Measurements from ENCODE around the gene SS18L1.

SS18L1 gene

DNA sequence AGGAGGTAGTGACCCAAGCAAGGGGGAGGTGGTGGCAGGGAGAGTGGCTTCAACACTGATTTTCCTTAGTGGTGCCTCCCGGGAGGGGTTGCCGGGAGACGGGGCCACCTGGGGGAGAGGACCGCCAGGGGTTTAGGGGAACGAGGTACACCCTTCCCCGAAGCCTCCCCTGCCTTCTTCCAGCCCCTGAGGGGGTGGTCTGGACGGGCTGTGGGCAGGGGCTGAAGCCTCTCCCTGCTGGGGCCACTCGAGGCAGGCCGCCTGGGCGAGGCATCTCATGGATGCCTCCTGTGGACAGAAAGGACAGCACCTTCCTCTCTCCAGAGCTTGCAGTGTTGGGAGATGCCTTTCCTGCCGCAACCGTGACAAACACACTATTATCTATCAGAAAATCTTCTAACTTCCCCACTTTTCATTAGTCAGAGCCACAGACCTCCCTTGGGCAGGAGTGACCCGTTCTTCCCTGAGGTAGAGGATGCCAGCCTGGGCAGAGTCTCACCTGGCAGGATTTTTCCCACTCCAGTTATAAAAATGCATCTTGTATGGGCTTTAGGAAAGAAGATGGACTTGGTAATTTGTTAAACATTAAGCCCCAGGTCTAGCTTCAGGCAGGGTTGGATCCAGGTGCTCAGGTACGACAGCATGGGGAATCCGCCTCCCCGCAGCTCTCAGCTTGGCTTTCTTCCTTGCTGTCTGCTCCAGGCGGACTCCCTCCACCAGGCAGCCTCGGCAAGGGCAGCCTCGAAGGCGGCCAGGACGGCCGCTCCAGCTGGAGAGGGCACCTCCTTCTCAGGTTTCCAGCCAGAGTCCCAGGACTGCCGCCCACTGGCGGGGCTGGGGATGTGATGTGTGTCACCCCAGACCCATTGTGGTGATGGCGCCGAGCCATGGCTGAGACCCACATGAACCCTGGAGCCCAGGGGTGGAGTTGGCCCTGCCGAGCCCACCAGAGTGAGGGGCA lies 65.5 kb downstream of the SS18L1 start:
- in situ Hi-C loops (cut with HindIII; ENCODE audit: low sequenced_read_pairs): no loop called here

DNA sequence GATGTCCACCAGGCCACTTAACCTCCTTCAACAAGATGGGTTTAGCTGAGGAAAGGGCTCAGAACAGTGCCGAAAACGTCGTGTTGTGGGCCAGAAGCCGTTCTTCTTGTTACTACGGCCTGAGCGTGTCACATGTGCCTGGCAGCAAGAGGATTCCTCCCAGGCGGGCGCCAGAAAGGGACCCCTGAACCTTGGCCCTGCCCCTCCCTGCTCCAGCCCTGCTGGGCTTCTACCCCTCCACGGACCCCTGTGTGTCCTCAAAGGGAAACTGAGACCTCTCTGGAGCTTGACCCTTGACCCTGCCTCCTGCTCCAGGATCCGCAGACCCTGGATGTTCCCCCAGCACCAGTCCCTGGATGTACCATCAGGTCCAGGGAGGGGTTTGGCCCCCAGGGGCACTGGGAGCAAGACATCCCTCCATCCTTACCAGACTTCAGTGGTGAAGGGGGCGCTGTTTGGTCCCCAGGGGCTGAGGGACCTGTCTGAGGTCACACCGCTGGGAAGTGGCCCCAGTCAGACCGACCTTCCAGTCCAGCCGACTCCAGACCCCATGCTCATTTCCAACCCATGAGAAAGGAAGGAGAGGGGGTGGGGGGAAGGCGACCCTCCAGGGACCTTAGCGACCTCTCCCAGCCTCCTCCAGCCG lies 66.4 kb downstream of the SS18L1 start:
- in situ Hi-C loops (cut with HindIII; ENCODE audit: low sequenced_read_pairs): no loop called here

DNA sequence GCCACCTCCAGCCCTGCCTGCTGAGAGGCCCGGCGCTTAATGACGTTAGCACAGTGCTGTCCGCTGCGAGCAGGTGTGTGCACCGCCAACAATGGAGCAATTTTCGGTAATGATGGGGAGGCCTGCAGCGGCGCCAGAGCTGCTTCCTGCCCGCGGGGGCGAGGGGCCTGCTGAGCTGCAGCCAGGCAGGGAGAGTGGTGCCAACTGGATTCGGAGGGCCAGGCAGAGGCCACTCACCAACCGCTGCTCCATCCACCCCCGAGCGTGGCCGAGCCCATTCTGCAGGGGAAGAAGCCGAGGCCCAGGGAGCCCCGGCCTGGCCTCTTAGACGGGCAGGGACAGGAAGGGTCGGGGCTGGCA lies 66.9 kb downstream of the SS18L1 start:
- in situ Hi-C loops (cut with HindIII; ENCODE audit: low sequenced_read_pairs): no loop called here

DNA sequence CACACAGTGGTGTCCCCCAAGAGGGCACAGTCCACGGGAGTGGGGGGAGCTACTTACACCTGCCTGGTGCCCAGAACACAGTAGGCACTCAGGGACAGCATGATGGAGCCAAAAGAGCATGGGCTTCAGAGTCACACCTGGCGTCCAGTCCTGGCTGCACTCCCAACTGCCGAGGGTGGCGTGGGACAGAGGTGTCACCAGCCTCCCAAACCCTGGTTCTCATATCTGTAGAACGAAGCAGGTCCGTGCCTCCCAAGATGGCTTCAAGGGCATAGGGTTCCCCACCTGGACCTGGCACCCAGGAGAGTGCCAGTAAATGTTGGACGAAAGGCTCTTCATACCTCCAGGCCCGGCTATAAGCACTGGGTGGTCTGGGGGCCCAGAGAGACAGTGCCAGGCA lies 67.6 kb downstream of the SS18L1 start:
- in situ Hi-C loops (cut with HindIII; ENCODE audit: low sequenced_read_pairs): no loop called here

DNA sequence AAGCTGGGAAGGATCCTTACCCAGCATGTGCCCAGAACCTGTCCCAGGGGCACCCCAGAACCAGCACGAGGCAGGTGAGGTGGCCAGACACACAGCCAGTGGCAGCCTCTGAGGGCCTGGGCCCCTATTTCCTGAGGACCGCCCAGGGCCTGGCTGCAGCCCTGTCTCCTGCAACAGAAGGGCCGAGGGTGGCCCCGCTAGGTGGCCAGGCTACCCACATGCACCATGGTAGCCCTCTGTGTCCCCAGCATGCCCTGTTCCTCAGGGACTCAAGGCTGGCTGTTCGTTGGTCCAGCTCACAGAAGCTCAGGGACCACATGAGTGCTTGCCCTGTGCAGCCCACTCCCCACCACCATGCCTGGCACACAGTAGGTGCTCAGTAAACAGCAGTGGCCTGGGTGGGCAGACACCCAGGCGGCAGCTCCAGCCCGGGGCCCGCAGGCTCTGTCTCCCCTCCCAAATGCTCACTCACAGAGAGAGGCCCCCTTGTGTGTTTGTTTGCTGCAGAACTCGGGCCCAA lies 68.3 kb downstream of the SS18L1 start:
- in situ Hi-C loops (cut with HindIII; ENCODE audit: low sequenced_read_pairs): no loop called here

DNA sequence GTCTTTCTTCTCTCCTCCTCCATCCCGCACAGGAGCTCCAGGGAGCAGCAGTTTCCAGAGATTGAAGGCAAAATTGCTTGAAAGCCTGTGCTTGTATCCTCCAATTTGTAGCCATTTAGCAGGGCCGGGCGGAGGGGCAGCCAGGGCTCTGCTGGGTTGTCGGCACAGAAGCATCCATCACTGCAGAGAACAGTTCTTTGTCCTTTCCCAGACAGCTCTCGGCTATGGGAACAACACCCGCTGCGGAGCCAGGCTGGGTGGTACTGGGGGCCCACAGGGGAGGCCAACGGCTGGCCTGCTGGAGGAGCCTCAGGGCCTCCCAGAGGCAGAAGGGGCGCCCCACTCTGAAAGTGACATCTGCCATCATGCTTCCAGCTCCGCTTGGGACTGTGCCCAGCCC lies 68.7 kb downstream of the SS18L1 start:
- in situ Hi-C loops (cut with HindIII; ENCODE audit: low sequenced_read_pairs): no loop called here

DNA sequence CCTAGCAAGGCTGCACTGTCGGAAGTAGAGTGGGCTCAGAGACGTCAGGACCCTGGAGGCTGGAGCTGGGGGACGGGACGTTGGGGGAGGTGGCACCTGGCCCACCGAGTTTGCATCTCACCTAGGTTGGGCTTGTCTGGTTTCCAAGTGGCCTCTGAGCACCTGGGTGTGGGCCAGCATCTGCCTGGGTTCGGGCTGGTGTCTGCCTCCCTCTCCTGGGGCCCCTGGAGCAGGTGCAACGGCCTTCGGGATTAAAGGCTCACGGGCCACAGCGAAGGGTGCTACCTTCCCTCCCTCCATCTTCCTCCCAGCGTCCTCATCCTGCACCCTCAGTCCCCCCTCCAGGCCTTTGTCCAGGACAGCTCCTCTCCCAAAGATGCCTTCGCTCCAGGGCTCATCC lies 70.5 kb downstream of the SS18L1 start:
- in situ Hi-C loops (cut with HindIII; ENCODE audit: low sequenced_read_pairs): no loop called here

DNA sequence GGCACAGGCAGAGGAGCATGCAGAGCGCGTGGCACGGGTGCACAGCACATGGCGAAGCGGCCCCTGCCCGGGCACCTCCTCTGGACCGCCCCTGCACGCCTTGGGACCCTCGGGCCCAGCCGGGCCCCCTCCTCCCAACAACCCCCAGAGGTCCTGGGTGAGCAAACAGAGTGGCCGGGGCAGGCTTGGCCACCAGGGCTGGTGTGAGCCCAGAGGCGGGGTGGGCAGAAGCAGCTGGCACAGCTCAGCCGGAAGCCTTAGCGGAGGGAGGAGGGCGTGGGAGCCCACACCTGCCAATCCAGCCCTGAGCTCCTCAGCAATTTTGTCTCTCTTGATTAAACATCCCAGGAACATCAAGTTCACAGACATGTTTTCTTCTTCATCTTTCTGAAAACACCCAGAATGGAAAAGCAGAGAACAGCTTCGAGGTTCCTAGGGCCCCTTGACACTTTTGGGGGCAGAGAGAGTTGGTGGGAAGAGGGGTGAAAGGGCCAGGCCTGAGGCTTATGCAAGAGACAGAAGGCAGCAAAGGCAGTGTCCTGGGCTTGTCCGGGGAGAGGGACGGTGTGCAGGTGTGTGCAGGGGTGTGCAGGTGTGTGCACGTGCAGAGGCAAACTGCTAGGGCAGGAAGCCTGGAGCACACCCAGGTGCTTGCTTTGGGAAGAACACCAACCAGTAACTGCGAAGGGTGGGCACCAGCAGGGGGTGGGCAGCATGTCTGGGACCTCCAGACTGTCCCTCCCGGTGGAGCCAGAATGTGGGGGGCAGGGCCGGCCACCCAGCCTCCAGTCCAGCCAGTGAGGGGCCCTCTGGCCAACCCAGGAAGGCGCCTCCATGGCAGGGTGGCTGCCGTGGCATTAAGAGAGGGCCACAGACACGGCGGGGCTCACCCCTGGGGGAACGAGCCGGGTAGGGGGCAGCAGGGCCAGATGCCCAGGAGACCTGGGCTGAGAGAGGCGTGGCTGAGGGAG lies 71.7 kb downstream of the SS18L1 start:
- in situ Hi-C loops (cut with HindIII; ENCODE audit: low sequenced_read_pairs): no loop called here

DNA sequence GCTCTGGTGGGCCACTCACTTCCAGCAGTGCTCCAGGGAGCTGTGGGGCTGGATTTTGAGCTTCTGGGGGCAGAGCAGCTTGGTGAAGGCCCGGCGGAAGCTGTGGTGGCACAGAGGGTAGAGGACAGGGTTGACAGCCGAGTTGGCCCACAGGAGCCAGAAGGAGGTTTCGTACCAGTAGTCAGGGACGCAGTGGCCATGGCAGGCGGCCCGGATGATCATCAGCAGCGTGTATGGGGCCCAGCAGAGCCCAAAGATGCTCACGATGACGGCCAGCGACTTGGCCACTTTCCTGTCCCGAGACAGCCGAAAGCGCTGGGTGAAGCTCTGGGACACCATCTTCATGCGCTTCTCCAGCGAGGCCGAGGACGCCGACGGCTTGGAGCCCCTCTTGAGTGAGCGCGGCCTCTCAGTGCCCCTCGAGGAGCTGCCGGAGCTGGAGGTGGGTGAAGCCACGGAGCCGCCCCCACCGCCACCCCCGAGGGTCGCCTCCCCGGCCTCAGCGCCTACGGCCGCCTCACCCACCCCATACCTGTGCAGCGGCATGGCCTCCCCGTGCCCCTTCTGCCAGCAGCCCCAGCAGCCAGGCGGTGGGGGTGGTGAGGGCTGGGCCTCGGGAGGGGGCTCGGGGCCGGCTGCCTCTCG lies 72.5 kb downstream of the SS18L1 start:
- in situ Hi-C loops (cut with HindIII; ENCODE audit: low sequenced_read_pairs): no loop called here

DNA sequence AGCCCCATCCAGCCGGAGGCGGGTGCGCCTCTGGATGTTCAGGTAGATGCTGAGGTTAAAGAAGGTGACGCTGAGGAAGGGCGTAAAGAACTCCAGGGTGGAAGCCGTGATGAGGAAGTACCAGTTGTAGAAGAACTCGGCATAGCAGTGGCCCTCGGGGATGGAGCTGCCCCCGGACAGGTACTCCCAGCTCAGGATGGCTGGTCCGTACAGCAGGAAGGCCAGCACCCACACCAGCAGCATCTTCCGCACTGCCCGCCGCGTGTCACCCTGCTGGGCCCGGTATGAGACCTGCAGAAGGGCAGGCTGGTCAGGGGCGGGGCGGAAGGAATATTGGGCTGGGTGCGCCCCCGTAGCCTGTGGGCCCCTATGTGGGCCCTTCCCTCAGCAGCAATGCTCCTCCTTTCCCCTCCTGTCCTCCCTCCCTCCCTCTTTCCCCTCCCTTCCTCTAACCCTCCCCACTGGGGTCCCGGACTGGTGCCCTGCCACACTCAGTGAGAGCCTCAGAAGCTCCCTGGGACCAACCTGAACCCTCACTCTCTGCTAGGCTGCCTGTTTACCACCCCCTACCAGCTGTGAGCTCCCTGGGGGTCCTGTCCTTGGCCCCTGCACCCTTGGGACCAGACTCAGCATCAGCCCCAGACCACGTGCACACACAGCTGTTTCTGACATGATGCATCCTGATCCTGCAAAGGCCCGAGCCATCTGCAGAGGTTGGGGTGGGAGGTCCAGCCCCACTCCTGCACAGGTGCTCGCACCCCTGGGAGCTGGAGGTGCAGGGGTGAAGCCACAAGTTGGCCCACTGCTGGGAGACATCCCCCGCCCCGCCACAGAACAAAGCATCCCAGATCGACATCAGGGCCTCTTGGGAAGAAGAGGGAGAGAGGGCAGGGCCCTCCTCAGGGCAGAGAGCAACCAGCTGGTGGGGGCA lies 73.3 kb downstream of the SS18L1 start:
- in situ Hi-C loops (cut with HindIII; ENCODE audit: low sequenced_read_pairs): no loop called here

DNA sequence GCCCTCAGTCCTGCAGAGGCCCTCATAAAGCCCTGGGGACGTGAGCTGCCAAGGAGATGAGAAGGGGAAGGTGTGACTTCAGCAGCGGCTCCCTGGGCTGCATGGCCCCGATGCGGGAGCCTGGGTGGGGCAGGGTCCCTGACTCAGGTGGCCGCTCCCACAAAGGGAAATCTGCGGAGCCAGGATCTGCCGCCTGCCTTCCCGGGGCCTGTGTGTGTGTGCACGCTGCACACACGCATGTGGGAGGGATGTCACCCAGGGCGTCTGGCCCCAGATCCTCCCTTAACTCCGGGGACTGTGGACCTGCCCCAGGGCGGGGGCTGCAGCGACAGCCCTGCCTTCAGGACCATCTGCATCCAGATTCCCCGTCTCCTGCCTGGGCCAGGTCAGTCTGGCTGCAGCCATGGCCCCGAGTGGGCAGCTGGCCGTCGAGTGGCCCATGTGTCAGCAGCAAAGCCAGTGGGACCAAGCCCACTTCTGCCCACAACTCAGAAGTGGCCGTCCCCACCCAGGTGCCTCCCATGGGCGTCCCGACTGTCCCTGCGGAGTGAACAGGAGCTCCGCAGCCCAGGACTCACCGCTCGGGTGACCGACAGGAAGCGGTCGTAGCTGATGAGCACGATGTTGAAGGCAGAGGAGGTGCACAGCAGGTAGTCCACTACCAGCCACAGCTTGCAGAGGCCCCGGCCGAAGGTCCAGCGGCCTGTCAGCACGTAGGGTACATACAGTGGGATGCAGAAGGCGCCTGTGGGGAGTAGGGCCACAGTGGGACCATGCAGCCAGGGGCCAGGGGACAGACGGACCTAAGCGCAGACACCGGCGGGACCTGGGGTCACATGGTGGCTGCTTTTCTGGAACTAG lies 74.6 kb downstream of the SS18L1 start:
- in situ Hi-C loops (cut with HindIII; ENCODE audit: low sequenced_read_pairs): no loop called here

DNA sequence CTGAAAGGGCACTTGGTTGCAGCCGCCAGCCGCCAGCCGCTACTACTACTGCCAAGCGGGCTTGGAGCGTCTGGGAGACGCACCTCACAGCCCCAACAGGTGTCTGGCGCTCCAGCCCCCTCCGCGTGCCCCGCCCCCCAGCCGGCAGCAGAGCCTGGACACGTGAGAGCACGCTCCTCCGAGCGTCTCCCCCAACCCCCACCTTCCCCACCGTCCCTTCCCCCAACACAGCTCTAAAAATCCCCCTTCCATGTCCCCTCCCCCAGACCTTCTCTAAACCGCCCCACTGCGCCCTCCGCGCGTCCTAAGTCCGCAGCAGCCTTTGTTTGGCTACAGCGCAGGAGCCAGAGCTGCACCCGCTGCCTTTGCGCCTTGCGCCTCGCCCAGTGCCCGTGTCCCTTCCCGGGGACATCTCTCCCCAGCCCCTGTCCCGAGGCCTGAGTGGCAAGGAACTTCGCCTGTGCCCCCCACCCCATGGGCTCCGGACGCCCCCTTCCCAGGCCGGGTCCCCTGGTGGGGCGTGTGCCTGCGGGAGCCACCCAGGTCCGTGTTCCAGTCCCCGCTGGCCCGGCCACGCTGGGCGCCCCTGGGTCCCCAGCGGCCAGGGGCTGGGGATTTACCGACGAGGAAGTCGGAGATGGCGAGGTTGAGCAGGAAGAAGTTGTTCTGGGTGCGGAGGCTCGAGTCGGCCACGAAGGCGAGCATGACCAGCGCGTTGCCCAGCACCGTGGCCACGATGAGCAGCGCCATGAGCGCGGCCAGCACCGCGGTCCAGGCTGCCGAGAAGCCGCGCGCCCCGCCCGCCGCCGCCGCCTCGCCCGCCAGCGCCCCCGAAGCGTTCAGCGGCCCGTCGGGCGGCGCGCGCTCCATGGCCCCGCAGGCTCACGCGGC lies 75.8 kb downstream of the SS18L1 start:
- in situ Hi-C loops (cut with HindIII; ENCODE audit: low sequenced_read_pairs): no loop called here

DNA sequence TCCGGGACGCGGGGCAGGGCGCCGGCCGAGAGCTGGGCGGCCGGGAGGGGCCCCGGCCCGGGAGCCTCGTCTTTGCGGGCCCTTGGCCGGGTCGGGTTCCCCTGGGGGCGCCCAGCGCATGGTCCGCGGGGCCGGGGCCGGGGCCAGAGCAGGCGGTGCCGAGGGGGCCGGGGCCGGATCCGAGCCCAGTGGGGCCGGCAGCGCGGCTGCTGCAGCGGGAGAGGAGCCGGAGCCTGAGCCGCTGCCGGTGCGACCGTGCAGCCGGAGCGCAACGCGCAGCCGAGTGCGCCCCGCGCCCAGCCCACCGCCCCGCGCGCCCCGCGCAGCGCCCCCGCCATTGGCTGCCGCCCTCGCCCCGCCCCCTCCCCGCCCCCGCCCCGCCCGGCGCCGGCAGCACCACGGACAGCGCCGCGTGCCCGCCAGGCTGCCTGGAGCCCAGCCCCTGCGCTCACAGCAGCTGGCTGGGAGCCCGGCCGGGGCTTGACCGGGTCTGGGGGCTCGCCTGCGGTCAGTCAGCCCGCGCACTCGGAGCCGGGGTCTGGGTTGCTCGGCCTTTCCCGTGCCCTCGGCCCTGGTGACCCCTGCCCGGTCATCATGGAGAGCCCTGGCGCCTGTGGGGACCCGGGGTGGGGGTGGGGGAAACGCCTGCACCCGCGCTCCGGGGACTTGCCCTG lies 76.6 kb downstream of the SS18L1 start, which contains the start of gene HRH3:
TSS of gene HRH3 (minus strand) at position 287 of the 674 bp plus-strand sequence. CDS start 308 bp downstream, outside the sequence.
- in situ Hi-C loops (cut with HindIII; ENCODE audit: low sequenced_read_pairs): no loop called here

DNA sequence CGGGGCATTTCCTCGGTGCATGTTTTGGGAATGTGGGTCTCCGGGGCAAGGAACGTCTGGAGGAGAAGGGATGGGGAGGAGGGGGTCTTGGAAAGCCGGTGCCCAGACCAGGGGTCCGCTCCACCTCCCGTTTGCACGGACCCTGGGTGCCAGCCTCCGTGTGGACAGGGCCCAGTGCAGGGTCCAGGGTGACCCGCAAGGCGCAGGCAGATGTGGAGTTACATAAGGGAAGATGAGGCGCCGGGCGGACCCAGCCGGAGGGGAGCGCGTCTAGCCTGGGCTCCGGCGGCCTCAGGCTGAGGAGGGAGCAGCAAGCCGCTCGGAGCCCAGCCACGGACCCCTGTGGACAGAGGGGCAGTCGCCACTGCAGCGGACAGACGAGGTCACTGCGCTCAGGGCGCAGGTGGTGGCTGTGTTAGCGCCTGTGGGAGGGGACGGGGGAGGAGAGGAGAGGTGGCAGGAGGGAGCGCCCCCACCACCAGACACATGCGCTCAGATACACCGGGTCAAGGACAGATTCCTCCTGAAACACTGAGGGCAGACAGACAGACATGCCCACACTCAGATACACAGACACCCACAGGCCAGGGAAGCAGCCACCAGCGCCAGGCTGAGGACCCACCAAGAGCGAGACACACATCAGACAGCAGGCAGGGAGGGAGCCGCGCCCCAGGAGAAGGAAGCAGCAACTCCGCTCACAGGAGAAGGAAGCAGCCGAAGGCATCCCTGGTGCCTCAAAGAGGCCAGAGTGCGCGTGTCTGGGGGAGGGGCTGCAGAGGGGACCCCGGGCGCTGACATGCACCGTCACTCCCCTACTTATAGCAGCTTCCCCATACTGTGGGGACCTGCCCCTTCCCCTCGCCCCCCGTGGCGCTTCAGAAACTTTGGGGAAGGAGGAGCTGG lies 77.3 kb downstream of the SS18L1 start:
- in situ Hi-C loops (cut with HindIII; ENCODE audit: low sequenced_read_pairs): no loop called here

DNA sequence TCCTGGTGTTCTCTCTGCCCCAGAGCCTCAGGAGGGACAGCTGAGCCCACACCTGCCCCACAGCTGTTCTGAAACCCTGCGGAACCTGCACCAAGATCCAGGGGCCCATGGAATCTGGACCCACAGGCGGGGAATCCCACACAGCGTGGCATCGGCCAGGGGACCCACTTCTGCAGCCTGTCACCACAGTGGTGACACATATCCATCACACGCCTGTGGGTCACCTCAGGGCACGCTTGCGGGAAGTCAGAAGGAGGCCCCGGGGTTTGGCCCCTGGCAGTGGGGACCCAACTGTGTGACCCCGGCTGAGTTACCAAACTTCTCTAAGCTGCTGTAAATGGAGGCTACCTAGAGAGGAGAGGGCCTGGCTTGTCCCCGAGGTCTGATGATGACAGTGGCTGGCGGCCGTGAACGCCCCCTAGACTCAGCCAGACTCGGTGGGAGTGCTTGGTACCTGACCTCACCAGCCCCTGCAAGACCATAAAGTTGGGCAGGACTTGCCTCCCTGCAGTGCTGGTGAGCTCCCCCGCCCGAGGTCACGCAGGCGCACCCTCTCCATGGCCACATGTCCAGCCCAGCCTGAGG lies 78.8 kb downstream of the SS18L1 start:
- in situ Hi-C loops (cut with HindIII; ENCODE audit: low sequenced_read_pairs): no loop called here
